GM12875 (cell line): ENCODE measurements around the gene REEP2.

Source experiments
- H3K4me3 ChIP-seq: one replicate; pipeline ENCODE4 v1.5.1; 2011; ENCODE audit warnings: low read depth, low read length, control low read depth
- CTCF ChIP-seq: IDR thresholded peaks from 2 replicates; pipeline ENCODE4 v1.5.1; 2011; ENCODE audit warnings: low read depth, mild to moderate bottlenecking, control low read depth, inconsistent platforms, low read length, moderate library complexity, borderline replicate concordance; ENCODE audit not compliant: insufficient read depth

REEP2 gene

GRCh38 chr5:138449501-138450239 is 10.8 kb downstream of the REEP2 start:
- peak; percentile 97 for TF ChIP-seq CTCF
- no peak overlapping the region for H3K4me3 ChIP-seq

GRCh38 chr5:138450971-138451370 is 12.1 kb downstream of the REEP2 start:
- no peak for TF ChIP-seq CTCF

GRCh38 chr5:138452720-138453119 is 13.9 kb downstream of the REEP2 start:
- H3K4me3 ChIP-seq: no peak overlapping the region
- no peak for TF ChIP-seq CTCF

More at GRCh38 chr5:138450971-138451370, 12.1 kb downstream of the REEP2 start:
- H3K4me3 ChIP-seq: no peak overlapping the region

- H3K4me3 ChIP-seq: no peak overlapping the region
- TF ChIP-seq CTCF: no peak
Observed at GRCh38 chr5:138453590-138453989, 14.7 kb downstream of the REEP2 start.

GRCh38 chr5:138454121-138454520 is 15.3 kb downstream of the REEP2 start:
- no peak overlapping the region for H3K4me3 ChIP-seq
- TF ChIP-seq CTCF: no peak

GRCh38 chr5:138455232-138455930 is 16.5 kb downstream of the REEP2 start:
- TF ChIP-seq CTCF: no peak

More at GRCh38 chr5:138455232-138455930, 16.5 kb downstream of the REEP2 start:
- no peak overlapping the region for H3K4me3 ChIP-seq
